Measurements from ENCODE around the gene WDFY4.
A peak's percentile ranks its signal among the peaks of the same experiment; 100 is the strongest.

Gene WDFY4

GRCh38 chr10:48690791-48691660 is 6.4 kb downstream of the WDFY4 start:
- no peak for DNase-seq

- DNase-seq: no peak
These were observed 7.3 kb downstream of the WDFY4 start for GRCh38 chr10:48691812-48692528.

- DNase-seq: no peak
These were observed 8.1 kb downstream of the WDFY4 start for GRCh38 chr10:48692748-48693147.

GRCh38 chr10:48693206-48693605 is 8.5 kb downstream of the WDFY4 start:
- DNase-seq: no peak

GRCh38 chr10:48694371-48695030 is 9.8 kb downstream of the WDFY4 start:
- no peak for DNase-seq

GRCh38 chr10:48695636-48696534 is 11.2 kb downstream of the WDFY4 start:
- DNase-seq: no peak

GRCh38 chr10:48696535-48696873 is 11.8 kb downstream of the WDFY4 start:
- no peak for DNase-seq

GRCh38 chr10:48697091-48697490 is 12.4 kb downstream of the WDFY4 start:
- no peak for DNase-seq

GRCh38 chr10:48697821-48698764 is 13.4 kb downstream of the WDFY4 start:
- DNase-seq: no peak

- DNase-seq: no peak
These were observed 14.4 kb downstream of the WDFY4 start for GRCh38 chr10:48699011-48699627.

- DNase-seq: no peak
These were observed 15.4 kb downstream of the WDFY4 start for GRCh38 chr10:48700071-48700470.

- no peak for DNase-seq
These were observed 15.8 kb downstream of the WDFY4 start for GRCh38 chr10:48700493-48700892.

- no peak for DNase-seq
These were observed 16.6 kb downstream of the WDFY4 start for GRCh38 chr10:48701139-48701901.

- no peak for DNase-seq
These were observed 17.3 kb downstream of the WDFY4 start for GRCh38 chr10:48701941-48702340.

- DNase-seq: no peak
These were observed 19.0 kb downstream of the WDFY4 start for GRCh38 chr10:48703531-48704122.

GRCh38 chr10:48704156-48704555 is 19.5 kb downstream of the WDFY4 start:
- no peak for DNase-seq

- no peak for DNase-seq
These were observed 20.8 kb downstream of the WDFY4 start for GRCh38 chr10:48705401-48705938.

- DNase-seq: peak; percentile 15
These were observed 22.8 kb downstream of the WDFY4 start for GRCh38 chr10:48707472-48707871.

GRCh38 chr10:48708144-48708543 is 23.5 kb downstream of the WDFY4 start:
- peak; percentile 32 for DNase-seq
